Brain pericyte (primary cell): ENCODE measurements around the gene ADAMTSL4.
"Not testable (repeated sequence)": the region's sequence is repeated elsewhere in the genome, so short reads cannot be mapped to it uniquely, and the experiment has no call there.

Experiments used
- DNase-seq: peaks from one replicate; pipeline ENCODE4 v3.0.0-alpha.2; 2012; ENCODE audit warnings: low read depth, low spot score

The ADAMTSL4 gene

DNA sequence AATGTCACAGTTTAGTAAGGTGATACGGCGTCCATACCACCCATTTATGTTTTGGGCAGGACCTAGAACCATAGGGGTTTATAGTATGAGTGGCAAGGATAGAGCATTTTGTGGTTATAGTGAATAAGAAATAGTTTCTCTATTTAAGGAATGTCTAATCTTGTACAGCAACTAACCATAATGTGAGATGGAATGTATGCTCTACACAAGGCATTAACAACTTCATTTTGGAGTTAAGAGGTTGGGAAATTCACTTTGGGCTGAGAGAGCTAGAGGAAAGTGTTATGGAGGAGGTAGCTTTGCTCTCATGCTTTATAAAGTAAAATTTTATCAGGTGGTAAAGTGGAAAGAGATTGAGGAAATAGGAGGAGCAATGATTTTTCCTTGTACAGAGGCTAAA lies 33.2 kb downstream of the ADAMTSL4 start:
- no peak for DNase-seq

GRCh38 chr1:150596095-150596892 lies 47.1 kb downstream of the ADAMTSL4 start:
- no peak for DNase-seq

GRCh38 chr1:150596976-150597375 lies 47.8 kb downstream of the ADAMTSL4 start:
- no peak for DNase-seq

DNA sequence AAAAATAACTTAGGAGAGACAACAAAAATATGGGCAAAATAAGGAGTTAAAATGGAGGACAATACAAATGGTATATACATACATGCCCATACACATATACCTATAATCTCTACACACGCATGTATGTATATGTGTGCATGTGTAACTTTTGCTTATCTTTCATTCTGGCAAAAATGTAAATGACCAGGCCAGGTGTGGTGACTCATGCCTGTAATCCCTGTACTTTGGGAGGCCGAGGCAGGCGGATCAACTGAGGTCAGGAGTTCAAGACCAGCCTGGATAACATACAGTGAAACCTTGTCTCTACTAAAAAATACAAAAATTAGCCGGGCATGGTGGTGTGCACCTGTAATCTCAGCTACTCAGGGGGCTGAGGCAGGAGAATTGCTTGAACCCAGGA lies 49.1 kb downstream of the ADAMTSL4 start:
- not testable (repeated sequence) for DNase-seq

GRCh38 chr1:150601540-150601939 lies 52.3 kb downstream of the ADAMTSL4 start:
- no peak for DNase-seq

DNA sequence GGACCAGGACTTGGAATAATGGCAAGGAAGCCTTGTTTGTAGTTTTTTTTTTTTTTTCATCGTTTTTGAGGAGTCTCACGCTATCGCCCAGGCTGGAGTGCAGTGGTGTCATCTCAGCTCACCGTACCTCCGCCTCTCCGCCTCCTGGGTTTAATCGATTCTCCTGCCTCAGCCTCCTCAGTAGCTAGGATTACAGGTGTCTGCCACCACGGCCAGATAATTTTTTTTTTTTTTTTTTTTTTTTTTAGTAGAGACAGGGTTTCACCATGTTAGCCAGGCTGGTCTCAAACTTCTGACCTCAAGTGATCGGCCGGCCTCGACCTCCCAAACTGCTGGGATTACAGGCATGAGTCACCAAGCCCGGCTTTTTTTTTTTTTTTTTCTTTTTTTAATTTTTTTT lies 53.2 kb downstream of the ADAMTSL4 start:
- DNase-seq, result not testable (repeated sequence)

DNA sequence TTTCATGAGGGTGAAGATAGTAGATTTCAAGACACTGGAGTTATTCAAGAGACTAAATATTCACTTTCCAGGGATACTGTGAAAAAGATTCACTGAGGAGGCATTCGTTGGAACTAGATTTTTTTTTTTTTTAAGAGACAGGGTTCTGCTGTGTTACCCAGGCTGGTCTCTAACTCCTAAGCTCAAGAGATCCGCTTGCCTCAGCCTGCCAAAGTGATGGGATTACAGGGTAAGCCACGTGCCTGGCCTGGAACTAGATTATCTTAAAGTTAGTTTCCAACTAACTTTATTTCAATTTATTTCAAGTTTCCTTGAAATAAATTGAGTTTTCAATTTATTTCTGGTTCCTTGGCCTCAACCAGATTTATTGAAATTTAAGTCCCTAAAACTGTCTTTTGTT lies 54.5 kb downstream of the ADAMTSL4 start:
- no peak for DNase-seq

DNA sequence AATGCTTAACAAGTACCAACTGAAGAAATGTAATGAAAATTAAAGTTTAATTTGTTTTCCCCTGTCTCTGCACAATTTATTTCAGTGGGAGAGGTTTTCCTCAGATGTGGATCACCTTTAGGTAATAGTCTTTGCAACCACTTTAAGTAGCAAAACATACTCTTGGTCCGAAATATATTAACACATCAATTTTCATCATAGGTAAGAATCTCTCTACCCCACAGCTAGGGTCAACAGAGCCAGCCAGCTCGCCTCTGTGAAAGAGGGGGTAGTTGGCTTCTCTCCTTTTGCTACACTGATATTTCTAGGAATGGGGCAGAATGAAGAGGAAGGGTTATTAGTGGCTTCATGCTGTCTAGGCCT lies 55.0 kb downstream of the ADAMTSL4 start:
- no peak for DNase-seq

- DNase-seq, result not testable (repeated sequence)
Measured at GRCh38 chr1:150605451-150605731, 56.2 kb downstream of the ADAMTSL4 start.

GRCh38 chr1:150606463-150607142 lies 57.4 kb downstream of the ADAMTSL4 start:
- DNase-seq, result no peak

DNA sequence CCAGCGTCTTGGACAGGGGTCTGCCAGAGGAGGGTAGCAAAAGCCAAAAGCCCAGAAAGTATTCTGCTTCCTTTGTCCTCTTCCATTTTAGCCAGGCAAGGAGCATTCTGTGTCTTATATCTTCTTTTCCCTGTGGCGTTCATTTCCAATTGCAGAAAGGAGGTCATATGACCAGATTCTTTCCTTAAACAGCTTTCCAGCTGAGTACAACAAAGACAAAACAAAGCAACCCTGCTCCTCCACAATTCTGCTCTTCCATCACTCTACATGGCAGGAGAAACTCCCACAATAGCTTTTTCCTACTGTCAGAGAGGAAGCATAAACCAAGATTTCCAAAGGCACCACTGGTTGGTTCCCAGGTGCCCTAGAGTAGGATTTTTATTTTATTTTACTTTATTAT lies 60.5 kb downstream of the ADAMTSL4 start:
- DNase-seq, result no peak
